GM12872 (cell line): ENCODE data around the gene ACAN.

Experiments used
- CTCF ChIP-seq: IDR thresholded peaks from 3 replicates; pipeline ENCODE4 v1.5.1; 2011; ENCODE audit warnings: low read depth, mild to moderate bottlenecking, low read length, moderate library complexity; ENCODE audit not compliant: insufficient read depth

Gene ACAN

GRCh38 chr15:88908123-88908522, 104.9 kb downstream of the ACAN start:
- no peak for TF ChIP-seq CTCF

DNA sequence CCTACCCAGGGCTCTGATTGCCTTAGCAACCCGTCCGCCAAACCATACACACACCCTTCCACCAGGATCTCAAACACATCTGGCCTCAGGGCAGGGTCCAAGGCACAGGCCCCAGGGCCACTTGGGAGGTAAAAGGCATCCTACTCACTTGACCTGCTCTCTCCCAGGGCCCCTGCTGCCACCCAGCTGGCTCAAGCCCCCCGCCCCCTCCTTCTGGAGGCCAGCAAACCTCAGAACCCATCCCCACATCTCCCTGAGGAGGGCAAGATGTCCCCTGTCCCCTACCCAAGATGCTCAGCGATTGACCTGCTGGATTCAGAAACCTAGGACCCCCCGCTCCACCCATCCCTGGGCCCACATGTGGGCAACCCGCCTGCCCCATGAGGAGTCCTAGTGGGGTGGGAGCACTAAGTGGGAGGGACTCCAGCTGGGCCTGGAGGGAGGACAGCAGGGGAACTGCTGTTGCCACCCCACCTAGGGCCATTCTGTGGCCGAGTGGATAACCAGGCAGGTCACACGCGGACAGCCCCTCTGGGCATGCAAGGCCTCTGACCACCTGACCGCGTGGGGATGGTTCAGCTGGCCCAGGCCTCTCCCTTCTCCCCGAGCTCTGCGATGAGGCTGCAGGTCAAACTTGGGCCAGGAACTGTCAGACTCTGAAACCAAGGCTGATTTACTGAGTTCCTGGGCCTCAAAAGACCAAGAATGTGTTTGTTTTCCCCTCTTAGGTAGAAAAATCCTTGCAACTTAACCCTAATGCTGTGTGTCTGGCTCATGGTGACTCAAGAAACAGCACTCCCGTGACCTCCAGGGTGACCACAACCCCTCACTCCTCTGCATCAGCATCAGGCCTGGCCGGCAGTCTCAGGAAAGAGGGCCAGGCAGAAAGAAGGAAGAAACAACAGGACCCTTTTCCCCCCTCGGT, 105.7 kb downstream of the ACAN start:
- no peak for TF ChIP-seq CTCF

DNA sequence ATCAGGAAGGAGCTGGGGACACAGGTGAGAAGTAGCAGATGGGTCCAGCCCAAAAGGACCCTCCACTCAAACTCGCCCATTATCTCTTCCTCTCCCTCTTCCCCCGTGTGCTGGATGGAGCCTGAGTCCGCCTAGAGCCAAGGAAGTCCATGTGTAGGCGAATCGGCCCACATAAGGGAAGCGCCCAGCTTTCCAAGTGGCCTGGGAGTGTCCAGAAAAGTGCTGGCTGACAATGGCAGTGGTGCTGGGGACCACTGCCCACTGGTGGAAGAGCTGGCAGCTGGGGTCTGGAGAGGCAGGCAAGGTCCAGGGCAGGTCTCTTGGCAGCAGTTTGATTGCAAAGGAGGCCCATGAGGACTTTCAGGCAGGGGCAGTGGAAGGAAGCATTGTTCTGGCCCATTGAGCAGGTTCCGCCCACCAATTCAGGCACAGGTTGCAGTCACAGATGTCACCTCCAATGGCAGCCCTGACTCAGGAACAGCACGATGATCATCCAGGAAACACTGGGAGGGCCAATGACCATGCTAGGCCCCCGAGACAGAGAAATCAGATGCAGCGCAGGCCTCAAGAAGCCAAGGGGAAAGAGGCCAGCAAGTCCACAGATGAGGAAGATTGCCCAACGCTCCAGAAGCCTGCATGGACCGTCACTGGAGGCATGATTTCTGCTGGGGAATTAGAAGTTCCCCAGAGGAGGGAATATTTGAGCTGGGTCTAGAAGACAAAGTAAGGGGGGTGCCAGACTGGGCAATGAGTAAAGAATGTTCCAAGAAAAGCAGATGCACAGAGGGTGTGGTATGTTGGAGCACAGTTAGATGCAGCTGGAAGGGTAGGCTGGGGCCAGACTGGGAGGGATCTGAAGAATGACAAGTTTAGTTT, 107.0 kb downstream of the ACAN start:
- no peak for TF ChIP-seq CTCF

DNA sequence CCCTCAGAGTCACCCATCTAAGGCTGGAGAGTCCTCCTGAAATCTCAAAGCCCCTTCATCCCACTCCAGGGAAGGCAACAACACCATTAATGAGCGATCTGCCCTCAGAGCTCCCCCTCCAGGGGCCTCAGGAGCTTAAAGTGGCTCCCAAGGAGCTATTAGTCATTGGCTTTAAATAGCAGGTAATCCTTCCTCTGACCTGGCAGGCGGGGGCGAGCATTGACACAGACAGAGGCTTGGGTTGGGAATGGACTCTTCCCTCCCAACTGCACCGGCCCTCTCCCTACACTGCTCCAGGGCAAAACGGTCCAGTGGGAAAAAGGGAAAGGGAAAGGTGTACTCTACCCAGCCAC, 108.5 kb downstream of the ACAN start:
- no peak for TF ChIP-seq CTCF

GRCh38 chr15:88912500-88912921, 109.3 kb downstream of the ACAN start:
- no peak for TF ChIP-seq CTCF

- TF ChIP-seq CTCF = no peak
Observed at GRCh38 chr15:88913017-88913849, 110.0 kb downstream of the ACAN start, which contains the start of gene MFGE8. MFGE8 (minus strand) TSS chr15:88913379; CDS start chr15:88913319, 60 bp downstream.

DNA sequence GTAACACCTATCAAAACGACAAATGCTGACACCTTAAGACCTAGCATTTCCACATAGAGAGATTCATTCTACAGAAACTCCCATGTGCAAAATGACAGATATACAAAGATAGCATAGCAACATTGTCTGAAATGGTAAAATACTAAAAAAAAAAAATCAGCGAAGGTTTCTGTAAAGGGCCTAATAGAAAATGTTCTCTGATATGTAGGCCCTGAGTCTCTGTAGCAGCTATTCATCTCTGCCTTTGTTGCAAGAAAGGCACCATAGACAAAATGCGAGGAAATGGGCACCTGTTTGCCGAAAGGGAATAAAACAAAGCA, 110.6 kb downstream of the ACAN start:
- TF ChIP-seq CTCF = no peak
